Measurements from ENCODE around the gene AIP.

The AIP gene

DNA sequence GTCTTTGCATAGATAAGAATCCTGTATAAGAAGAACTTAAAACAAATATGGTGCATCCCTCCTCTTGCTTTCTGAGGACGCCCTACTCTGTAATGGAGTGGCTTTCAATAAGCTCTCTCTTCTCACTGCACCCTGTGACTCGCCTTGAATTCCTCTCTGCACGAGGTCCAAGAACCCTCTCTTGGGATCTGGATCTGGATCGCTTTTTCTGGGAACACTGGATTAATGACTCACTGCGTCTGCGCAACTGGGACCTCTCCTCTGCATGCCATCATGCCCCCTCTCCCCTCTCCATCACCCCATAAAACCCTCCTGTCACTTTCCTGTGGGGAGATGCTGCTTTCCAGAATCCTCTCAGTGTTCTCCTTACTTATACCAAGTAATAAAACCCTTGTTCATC lies 55.5 kb downstream of the AIP start:
- DNase-seq = no peak

DNA sequence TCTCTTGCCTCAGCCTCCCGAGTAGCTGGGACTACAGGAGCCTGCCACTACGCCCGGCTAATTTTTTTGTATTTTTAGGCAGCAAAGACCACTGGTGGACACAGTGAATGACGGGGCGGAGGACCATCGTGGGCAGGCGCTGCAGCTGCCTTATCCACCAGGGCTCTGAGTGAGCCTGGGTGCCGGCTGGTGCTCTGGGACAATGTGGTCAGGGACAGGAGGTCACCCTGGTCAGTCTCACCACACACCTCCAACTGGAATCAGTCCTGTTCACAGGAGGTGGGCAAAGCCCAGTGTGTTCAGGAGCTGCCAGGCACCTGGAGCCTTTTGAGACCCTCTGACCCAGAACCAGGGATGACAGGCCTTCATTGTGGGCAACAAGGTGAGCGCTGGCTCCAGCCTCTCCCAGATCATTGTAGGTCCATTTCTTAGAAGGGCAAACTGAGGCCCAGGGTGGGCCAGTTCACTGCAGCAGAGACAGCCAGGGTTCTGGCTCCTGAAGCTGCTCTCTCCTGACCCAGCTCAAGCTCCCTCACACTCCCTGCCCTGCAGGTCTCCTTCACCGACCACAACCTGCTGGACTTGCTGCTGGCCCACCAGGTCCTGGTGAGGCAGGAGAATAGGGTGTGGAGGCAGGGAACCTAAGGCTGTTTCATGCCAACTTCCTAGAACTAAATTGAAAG lies 56.1 kb downstream of the AIP start:
- DNase-seq = no peak

DNA sequence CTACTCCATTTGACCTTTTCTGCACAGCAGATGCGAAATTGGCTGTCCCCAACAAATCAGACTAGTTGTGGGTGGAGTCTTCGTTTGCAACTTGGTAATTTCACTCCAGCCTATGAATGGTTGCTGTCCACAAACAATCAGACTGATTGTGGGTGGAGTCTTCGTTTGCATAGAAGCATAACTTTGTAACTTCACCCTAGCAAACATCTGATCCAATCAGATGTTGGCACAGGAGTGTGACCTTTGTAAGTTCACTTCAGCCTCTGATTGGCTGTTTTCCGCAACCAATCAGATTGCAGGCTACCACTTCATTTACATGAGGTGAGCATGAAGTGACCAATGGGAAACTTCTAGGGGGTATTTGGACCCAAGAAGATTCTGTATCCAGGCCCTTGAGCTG lies 56.7 kb downstream of the AIP start:
- no peak for DNase-seq

All from NCI-H1048 (cell line).